WTC11 (cell line): ENCODE measurements around the gene COMMD7. TPM values are rescaled to one million over a fixed set of nuclear protein-coding genes. Genes with fewer than 3 reads are reported as not detected.

ENCODE experiments used
- ATAC-seq: fragments of 200-7000 bp; cut with Tn5 transposase; 2 replicates; pipeline ENCODE4 v1.10.0; 2021; ENCODE audit warnings: mild to moderate bottlenecking, moderate library complexity
- CTCF ChIA-PET: fragments of 300-600 bp; sonication (Branson Sonifier 250); formaldehyde crosslinking; loops from one replicate; lab custom pipeline; 2021; ENCODE audit warnings: antibody characterized with exemption; lab: Charles Lee
- POLR2A ChIA-PET: fragments of 350-600 bp; sonication (Branson Sonifier 250); formaldehyde crosslinking; loops from one replicate; lab custom pipeline; 2021; ENCODE audit warnings: antibody characterized with exemption; lab: Charles Lee
- DNase-seq: peaks from one replicate; pipeline ENCODE4 v3.0.0; 2021; ENCODE audit warnings: low spot score
- H3K27ac Mint-ChIP-seq: 2 replicates; pipeline ENCODE4 v1.8.0; 2021; ENCODE audit warnings: mixed read lengths
- H3K27me3 Mint-ChIP-seq: 2 replicates; pipeline ENCODE4 v1.8.0; 2021; ENCODE audit warnings: low read depth, mild to moderate bottlenecking, moderate library complexity, mixed read lengths
- H3K36me3 Mint-ChIP-seq: 2 replicates; pipeline ENCODE4 v1.8.0; 2021; ENCODE audit warnings: mixed read lengths
- H3K4me1 Mint-ChIP-seq: 2 replicates; pipeline ENCODE4 v1.8.0; 2022; ENCODE audit warnings: mixed read lengths
- H3K4me3 Mint-ChIP-seq: 2 replicates; pipeline ENCODE4 v1.8.0; 2021; ENCODE audit warnings: mild to moderate bottlenecking, moderate library complexity, mixed read lengths
- H3K9me3 Mint-ChIP-seq: 2 replicates; pipeline ENCODE4 v1.8.0; 2021; ENCODE audit warnings: mixed read lengths
- ATF2 ChIP-seq: sonication (generic); formaldehyde crosslinking; IDR thresholded peaks from 2 replicates; pipeline ENCODE4 v1.8.1; 2022; ENCODE audit warnings: low read depth, missing genetic modification reagents, borderline replicate concordance
- CREM ChIP-seq: sonication (generic); formaldehyde crosslinking; IDR thresholded peaks from 2 replicates; pipeline ENCODE4 v1.8.1; 2022; ENCODE audit warnings: mild to moderate bottlenecking, missing genetic modification reagents, moderate library complexity
- EMX1 ChIP-seq: fragments of 250-450 bp; sonication (Bioruptor Pico); IDR thresholded peaks from 2 replicates; pipeline ENCODE4 v1.8.0; 2021; ENCODE audit warnings: mild to moderate bottlenecking
- NFYB ChIP-seq: sonication (generic); formaldehyde crosslinking; conservative IDR thresholded peaks from 2 replicates; pipeline ENCODE4 v1.8.0; 2022; ENCODE audit warnings: low read depth, missing genetic modification reagents
- PRRX2 ChIP-seq: fragments of 250-450 bp; sonication (Bioruptor Pico); IDR thresholded peaks from 2 replicates; pipeline ENCODE4 v1.8.0; 2021; ENCODE audit warnings: mild to moderate bottlenecking
- ZBTB21 ChIP-seq: sonication (generic); formaldehyde crosslinking; IDR thresholded peaks from 2 replicates; pipeline ENCODE4 v1.8.1; 2023; ENCODE audit warnings: mild to moderate bottlenecking, missing genetic modification reagents, borderline replicate concordance
- ZNF121 ChIP-seq: sonication (generic); formaldehyde crosslinking; IDR thresholded peaks from 2 replicates; pipeline ENCODE4 v1.8.0; 2023; ENCODE audit warnings: missing genetic modification reagents
- ZNF317 ChIP-seq: sonication (generic); formaldehyde crosslinking; IDR thresholded peaks from 2 replicates; pipeline ENCODE4 v1.8.1; 2023; ENCODE audit warnings: low read depth, mild to moderate bottlenecking, moderate library complexity, missing genetic modification reagents, borderline replicate concordance
- total RNA-seq: library from RNA; stranded (reverse); gene quantifications from 3 replicates; pipeline ENCODE4 v1.2.3, GENCODE V29; 2021
- TF ChIP-seq, protein P1 (sequence below): sonication (generic); formaldehyde crosslinking; IDR thresholded peaks from 2 replicates; pipeline ENCODE4 v1.8.1; 2023; ENCODE audit warnings: mild to moderate bottlenecking, missing genetic modification reagents, moderate library complexity
- TF ChIP-seq, protein P2 (sequence below): sonication (generic); formaldehyde crosslinking; IDR thresholded peaks from 2 replicates; pipeline ENCODE4 v1.8.0; 2023; ENCODE audit warnings: missing genetic modification reagents

COMMD7 gene
- total RNA-seq, 1 experiment from 2014 or later: 42.3 TPM

DNA sequence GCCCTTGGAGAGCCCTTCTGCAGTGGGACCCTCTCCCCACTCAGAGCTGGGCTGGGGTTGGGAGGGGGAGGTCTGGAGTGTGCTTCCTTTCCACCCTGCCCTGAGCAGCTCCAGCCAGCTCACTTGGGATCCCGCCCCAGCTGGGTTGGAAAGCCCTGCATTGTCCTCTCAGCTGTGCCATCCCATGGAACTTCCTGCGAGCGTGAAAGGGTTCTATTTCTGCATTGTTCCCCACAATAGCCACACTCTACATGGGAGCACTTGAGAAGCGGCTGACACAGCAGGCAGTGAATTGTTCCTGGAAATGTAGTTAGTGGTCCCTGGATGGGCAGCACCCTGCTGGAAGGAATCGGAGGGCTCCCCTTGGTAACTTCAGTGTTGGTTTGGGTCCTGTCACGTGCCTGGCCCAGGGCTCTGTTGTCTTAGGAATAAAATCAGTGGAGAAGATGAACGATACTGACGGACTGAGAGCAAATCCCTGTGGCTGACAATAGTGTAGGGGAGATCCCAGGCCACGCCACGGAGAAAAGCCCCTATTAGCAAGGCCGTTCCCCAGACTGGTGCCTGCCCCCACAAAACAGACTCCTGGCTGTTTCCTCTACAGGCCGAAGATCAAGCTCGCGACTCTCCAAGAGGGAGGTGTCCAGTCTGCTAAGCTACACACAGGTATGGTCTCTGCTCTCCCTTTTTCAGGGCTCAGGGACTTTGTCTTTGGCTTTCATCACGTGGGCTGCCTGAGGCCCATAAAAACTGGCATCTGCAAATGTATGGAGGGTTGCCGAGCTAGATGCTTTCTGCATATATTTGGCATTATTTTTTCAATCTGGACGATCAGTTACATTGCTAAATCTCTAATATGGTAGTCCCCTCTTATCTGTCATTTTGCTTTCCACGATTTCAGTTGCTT, 37.7 kb upstream of the COMMD7 start (continued):
- no peak for TF ChIP-seq ATF2 (CRISPR knock-in tag)
- no peak for TF ChIP-seq PRRX2 (CRISPR knock-in tag)
- TF ChIP-seq, protein P1, sequence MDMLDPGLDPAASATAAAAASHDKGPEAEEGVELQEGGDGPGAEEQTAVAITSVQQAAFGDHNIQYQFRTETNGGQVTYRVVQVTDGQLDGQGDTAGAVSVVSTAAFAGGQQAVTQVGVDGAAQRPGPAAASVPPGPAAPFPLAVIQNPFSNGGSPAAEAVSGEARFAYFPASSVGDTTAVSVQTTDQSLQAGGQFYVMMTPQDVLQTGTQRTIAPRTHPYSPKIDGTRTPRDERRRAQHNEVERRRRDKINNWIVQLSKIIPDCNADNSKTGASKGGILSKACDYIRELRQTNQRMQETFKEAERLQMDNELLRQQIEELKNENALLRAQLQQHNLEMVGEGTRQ (CRISPR knock-in tag): peak; percentile 75

- CTCF ChIA-PET: interaction anchor here (0.6 to 6.2 kb wide), 7 partner anchors 8 to 218 kb away, joined by 4 to 138 read pairs (median 52); partner anchors contain the start of genes C20orf203, DNMT3B and MAPRE1
- no peaks in the 10 kb centered on the region for H3K27me3 Mint-ChIP-seq
- ATAC-seq: peak; percentile 2
- no peak overlapping the region for H3K4me3 Mint-ChIP-seq
- peaks cover 68% of the 10 kb centered on the region for H3K36me3 Mint-ChIP-seq
- no peak overlapping the region for H3K27ac Mint-ChIP-seq
- POLR2A ChIA-PET: interaction anchor here (0.9 to 1.3 kb wide), 3 partner anchors 16 to 100 kb away, joined by 3 to 5 read pairs (median 3); no protein-coding TSS in a partner anchor
- no peaks in the 10 kb centered on the region for H3K9me3 Mint-ChIP-seq
- peaks cover 72% of the 10 kb centered on the region for H3K4me1 Mint-ChIP-seq
- TF ChIP-seq PRRX2 (CRISPR knock-in tag) (no peak), CREM (CRISPR knock-in tag) (0 out of 2 replicates have a peak, but pooled peaks have one; percentile 24), ZNF317 (CRISPR knock-in tag) (no peak)
- no peak for DNase-seq
These were observed 37.0 kb upstream of the COMMD7 start for GRCh38 chr20:32780278-32780677.

DNA sequence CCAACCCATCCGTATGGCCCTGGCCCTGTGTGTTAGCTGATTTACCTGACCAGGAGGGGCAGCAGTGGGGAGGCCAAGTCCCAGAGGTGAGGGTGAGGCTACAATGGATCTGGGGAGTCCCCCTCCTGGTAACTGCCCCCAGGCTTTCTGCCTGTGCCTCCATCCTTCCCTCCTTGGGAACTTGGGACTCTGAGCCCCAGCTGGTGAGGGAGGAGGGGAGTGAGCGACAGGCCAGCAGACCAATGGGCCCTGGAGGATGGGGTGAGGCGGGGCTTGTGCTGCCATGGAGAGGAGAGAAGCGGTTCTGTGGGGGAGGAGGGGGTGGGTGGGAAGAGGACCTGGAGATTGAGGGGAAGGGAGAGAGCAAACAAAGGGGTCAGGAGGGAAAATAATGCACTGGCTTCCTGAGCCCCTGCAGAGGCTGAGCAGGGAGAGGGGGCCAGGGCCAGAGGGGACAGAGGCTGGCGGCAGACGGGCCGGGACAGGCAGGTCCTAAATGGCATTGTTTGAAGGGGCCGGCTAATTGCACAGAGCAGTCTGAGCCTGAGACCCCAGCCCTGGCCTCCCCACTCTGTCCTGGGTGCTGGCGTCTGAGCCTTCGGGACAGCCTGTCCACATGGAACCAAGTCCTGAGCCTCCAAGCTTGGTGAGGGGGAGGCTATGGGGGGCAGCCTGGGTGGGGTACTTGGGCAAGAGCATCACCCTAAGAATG, 36.4 kb upstream of the COMMD7 start:
- Mint-ChIP-seq H3K9me3 (no peaks in the 10 kb centered on the region), H3K4me3 (no peak overlapping the region)
- CTCF ChIA-PET: interaction anchor here (0.9 to 6.2 kb wide), 16 partner anchors 9 to 241 kb away, joined by 3 to 138 read pairs (median 8); partner anchors contain the start of genes C20orf203, COMMD7 and DNMT3B
- peak; percentile 45 for ATAC-seq
- 0 out of 2 replicates have a peak, but pooled peaks have one; percentile 42 for TF ChIP-seq PRRX2 (CRISPR knock-in tag)
- peak; percentile 66 for TF ChIP-seq NFYB
- TF ChIP-seq EMX1 (CRISPR knock-in tag): no peak
- 0 out of 2 replicates have a peak, but pooled peaks have one; percentile 30 for TF ChIP-seq ZNF121 (CRISPR knock-in tag)
- TF ChIP-seq, all 79 proteins: peak for 3
- Mint-ChIP-seq H3K36me3 (peaks cover 64% of the 10 kb centered on the region), H3K27ac (no peak overlapping the region), H3K4me1 (peaks cover 75% of the 10 kb centered on the region), H3K27me3 (no peaks in the 10 kb centered on the region)
- peak; percentile 81 for DNase-seq
- POLR2A ChIA-PET: interaction anchor here (0.7 to 1.5 kb wide), 6 partner anchors 15 to 104 kb away, joined by 3 to 7 read pairs (median 3); no protein-coding TSS in a partner anchor

DNA sequence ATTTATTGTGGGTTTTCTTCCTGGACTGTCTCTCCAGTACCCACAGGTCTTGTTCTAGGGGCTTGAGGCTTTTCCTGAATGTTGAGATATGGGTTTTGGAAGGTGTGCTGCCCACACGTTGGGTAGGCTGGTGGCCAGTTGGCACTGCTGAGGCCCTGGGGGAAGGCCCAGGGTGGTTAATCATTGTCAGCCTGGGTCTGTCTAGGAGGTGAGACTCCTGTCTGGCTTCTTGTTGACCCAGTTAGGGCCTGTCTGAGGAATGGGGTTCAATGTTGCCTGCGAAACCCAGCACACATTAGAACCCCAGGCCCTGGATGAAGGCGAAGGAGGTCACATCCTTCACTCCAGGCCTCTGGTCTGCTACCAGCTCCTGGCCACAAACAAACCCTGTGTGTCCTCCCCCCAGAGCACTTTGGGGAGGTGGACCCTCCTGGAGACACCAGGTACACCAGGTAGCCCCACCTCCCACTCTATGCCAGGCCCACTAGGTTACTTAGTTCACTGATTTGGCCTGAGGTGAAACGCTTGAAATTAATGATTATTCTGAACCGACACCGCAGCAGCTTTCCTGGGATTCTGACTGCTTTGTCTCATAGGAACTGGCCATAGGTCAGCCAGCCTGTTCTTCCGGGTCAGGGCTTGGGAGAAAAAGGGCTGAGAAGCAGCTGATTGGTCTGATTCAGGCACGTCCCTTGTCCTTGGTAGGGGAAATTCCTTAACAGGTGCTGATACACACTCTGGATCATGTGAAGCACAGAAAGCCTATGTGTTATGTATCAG, 34.1 kb upstream of the COMMD7 start:
- ChIA-PET CTCF (interaction anchor here (0.8 to 6.2 kb wide), 27 partner anchors 11 to 319 kb away, joined by 3 to 138 read pairs (median 7); partner anchors contain the start of genes C20orf203, COMMD7, DNMT3B and MAPRE1), POLR2A (interaction anchor here (0.8 to 1.5 kb wide), 5 partner anchors 11 to 104 kb away, joined by 3 to 7 read pairs (median 5); partner anchors contain the start of genes C20orf203 and COMMD7)
- Mint-ChIP-seq H3K4me1 (peaks cover 95% of the 10 kb centered on the region), H3K9me3 (no peaks in the 10 kb centered on the region), H3K27ac (peak overlapping the region; percentile 89), H3K4me3 (no peak overlapping the region), H3K27me3 (no peaks in the 10 kb centered on the region), H3K36me3 (peaks cover 51% of the 10 kb centered on the region)
- 0 out of 2 replicates have a peak, but pooled peaks have one; percentile 26 for TF ChIP-seq ZBTB21 (CRISPR knock-in tag)
- TF ChIP-seq, protein P2, sequence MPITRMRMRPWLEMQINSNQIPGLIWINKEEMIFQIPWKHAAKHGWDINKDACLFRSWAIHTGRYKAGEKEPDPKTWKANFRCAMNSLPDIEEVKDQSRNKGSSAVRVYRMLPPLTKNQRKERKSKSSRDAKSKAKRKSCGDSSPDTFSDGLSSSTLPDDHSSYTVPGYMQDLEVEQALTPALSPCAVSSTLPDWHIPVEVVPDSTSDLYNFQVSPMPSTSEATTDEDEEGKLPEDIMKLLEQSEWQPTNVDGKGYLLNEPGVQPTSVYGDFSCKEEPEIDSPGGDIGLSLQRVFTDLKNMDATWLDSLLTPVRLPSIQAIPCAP (CRISPR knock-in tag): no peak
- no peak for ATAC-seq
- no peak for DNase-seq
